ENCODE measurements around the gene PDE4C.
"Not testable (repeated sequence)": the region's sequence is repeated elsewhere in the genome, so short reads cannot be mapped to it uniquely, and the experiment has no call there.

PDE4C gene

DNA sequence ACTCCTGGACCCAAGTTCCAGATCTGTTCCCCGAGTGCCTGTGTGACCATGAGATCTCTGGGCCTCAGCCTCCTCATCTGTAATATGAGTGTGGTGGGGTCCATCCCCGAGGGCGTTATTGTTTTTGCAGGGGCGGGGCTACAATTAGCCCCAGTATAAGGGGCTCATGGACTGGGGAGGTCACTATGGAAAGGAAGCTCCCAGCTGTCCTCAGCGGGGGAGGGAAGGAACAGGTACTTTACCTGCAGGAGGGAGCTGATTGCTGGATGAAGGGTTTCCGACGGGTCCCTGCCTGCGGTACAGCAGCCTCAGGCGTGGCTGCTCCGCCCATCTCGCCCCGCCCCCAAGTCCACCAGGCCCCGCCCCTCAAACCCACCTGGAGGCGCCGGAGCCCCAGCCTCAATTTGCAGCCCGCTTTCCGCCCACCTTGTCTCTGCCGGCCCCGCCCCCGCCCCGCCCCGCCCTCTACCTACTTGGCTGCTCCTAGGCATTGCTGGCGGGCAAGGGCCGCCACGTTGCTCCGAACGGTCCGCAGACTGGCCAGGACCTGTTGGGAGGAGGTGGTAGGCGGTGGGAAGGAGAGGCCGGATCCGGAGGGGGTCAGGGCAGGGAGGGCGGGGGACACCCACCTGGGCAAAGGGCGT, 5.5 kb downstream of the PDE4C start:
- no peak for DNase-seq

DNA sequence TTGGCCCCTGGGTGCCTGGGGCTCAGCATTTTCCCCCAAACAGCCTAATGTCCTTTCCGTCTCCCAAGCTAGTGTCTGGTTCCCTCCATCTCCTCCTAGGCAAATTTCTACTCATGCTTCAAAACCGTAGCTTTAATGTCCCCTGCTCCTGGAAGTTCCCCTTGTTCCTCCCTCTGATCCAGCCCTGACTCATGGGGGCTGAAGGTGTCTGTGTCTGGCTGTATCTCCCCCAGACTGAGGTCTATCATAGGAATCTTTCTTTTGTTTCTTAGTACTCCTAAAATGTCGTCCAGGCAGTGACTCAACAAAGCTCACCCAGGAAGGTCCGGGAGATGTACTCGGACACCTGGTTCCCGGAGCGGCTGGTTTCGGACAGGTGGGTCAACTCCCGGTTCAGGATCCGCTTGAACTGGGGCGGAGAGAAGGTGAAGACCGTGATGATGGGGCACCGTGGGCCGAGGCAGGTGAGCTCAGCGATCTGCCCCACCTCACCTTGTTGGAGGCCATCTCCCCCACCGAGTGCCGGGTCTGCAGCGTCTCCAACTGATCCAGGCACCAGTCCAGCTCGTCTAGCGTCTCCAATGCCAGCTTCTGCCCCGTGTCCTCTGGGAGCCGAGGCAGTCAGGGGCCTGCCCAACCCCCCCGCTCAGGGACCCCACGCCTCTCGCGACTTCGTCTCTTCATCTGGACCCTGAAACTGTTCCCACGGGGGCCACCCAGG, 6.2 kb downstream of the PDE4C start:
- DNase-seq = no peak

DNA sequence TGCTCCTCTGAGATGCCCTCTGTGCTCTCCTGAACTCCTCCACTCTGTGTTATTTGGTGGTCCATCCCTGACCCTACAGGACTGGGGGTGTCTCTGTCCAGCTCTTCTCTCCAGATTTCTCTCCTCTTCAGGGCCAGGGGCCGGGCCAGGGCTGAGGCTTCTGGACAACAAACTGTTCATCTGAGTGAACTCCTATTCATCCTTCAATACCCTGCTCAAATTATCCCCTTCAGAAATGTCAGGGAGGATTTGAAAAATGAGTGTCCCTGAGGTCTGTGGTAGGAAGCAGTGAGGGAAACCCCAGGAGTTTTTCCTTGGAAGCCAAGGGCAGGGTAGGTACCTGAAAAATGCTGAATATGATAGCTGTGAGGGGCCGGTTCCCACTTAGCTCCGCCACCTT, 7.6 kb downstream of the PDE4C start:
- no peak for DNase-seq

DNA sequence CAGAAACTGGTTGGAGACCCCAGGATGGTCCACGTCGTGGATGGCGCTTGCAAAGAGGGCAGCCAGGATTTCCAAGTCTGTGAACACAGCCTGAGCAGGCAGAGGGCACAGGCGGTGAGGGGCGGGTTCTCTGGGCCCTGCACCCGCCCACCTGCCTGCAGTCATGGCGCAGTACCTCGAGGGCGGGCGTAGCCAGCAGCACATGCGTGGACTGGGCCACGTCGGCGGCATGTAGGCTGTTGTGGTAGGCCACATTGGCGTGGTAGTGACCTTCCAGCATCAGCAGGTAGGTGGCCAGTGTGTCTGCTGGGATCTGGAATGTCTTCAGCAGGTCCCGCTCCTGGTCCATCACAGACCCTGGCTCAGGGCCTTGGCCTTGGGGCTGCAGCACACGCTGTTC, 8.1 kb downstream of the PDE4C start:
- DNase-seq = no peak

DNA sequence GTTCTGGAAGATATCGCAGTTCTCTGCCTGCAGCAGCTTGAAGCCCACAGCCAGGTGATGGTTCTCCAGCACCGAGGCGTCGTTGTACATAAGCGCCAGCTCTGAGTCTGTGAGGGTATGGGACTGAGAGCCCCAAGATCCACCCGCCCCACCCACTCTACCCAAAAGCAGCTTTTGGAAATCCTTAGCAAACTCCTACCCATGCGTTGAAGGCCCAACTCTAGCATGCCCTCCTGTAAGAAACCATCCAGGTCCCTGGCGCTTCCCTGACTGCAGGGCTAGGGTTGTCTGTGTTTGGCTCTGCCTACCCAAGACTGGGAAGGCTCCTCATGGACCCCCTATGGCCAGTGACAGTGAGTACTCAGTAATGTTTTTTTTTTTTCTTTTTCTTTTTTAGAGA, 9.4 kb downstream of the PDE4C start:
- no peak for DNase-seq

DNA sequence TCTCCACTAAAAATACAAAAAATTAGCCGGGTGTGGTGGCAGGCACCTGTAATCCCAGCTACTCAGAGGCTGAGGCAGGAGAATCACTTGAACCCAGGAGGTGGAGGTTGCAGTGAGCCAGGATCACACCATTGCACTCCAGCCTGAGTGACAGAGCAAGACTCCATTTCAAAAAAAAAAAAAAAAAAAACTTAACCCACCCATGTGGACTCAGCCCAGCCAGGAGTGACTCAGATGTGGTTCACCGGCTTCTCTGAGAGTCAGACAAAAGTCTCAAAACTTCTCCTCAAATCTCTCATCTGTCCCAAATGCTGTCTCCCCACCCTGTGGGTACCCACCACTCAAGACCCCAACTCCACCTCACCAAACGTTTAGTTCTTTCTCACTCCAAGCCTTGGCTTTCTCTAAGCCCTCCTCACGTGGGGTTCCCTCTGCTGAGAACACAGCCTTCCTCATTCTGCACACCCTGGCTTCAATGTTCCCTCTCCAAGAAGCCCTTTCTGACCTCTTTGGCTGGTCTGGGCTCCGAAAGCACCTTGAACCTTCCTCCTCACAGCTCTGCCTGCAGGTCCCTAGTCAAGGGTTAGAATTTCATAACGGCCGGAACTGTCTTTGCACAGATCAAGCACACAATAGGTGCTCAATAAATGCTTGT, 11.3 kb downstream of the PDE4C start:
- DNase-seq = no peak

DNA sequence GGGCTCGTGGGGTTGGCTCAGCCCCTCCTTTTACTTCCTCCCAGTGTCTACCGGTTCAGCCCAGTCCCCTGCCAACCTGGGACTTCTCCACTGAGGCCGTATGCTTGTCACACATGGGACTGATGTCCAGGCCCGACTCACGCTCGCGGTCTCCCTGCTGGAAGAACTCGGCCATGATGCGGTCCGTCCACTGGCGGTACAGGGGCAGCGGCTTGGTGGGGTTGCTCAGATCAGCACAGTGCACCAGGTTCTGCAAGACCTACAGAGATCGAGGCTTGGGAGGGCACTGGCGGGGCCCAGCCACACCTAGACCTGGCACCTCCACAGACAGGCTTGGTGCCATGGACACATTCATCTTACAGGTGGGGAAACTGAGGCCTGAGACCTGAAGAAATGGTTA, 14.6 kb downstream of the PDE4C start:
- no peak for DNase-seq

DNA sequence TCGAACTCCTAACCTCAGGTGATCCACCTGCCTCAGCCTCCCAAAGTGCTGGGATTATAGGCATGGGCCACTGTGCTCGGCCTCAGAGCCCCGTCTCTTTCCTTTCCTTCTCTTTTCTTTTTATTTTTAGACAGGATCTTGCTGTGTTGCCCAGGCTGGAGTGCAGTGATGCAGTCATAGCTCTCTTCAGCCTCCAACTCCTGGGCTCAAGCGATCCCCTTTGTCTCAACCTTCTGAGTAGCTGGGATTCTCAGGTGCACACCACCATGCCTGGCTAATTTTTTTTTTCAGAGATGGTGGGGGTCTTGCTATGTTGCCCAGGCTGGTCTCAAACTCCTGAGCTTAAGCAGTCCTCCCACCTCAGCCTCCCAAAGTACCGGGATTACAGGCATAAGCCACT, 16.3 kb downstream of the PDE4C start:
- not testable (repeated sequence) for DNase-seq

DNA sequence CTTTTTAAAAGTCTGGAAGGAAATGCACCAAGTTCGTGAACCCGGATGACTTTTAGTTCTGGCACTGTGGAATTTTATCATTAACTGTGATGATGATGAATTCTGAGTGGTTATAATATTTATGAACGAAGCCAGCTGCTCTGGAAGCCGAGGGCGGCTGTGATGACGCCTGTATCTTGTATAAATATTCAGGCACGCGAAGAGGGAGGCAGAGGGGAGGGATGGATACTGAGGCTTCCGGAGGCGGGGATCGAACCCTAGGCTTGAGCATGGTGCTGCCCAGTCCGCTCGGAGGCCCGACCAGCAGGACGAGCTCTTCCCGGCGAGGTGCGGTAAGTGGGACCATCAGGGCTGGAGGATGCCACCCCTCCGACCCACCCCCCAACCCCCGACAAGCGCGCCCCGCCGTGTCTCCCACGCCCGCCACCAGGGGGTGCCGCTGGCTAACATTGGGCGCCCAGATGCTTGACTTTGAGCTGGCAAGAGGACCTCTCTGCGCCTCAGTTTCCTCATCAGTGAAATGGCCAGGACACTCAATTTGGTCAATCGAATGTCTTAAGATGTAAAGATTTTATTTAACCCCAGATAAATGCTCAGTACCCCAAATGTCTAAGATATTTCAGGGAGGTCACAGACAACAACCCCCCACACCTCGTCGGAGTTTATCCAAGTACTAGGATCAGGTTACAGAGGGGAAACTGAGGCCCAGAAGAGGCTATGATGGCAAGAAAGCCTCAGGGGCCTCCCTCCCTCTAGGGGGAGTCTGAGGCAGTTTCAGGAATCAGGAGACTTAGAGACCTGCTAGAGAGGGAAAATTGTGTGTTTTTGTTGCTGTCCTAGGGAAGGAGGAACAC, 17.9 kb downstream of the PDE4C start:
- no peak for DNase-seq

DNA sequence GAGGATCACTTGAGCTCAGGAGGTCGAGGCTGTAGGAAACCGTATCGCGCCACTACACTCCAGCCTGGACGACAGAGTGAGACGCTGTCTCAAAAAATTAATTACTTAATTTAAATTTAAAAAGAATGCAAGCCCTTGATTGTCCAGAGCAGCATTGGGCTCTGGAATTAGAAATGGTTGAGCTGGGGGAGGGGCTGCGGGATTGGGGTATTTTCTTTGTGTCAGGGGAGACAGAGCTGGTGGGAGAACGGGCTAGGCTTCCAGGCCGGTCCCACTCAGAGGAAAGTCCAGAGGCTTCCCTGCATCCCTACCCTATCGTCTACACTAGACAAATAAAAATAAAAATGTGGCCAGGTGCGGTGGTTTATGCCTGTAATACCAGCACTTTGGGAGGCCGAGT, 20.2 kb downstream of the PDE4C start:
- DNase-seq = no peak

DNA sequence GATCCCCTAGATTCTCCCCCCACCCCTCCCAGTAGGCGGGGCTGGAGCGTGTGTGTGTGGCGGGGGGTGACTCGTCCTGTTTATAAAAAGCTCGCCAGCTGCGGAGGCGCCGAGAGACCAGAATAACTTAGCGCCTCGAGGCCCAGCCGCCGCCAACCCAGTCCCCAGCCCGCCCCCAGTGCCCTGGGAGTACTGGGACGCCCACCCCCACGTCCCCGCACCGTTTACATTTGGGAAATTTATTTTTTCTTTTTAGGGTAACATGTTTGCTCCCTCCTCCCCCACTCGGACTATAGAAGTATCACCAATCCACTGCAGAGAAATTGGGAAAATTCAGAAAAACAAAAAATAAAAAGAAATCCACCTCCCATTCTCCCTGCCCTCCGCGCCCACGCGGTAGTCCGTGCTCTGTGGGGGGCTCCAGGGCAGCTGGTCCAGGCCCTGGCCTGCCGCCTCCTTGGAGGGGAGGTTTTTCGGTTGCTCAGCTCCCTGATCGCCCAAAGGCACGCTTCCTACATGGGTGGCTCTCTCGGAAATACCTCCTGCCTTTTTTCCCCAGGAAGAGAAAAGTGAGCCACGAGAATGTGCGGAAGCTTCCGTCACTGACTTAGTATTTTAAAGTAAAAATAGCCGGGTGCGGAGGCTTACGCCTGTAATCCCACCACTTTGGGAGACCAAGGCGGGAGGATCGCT, 20.9 kb downstream of the PDE4C start:
- peak; percentile 51 to 61 for DNase-seq

DNA sequence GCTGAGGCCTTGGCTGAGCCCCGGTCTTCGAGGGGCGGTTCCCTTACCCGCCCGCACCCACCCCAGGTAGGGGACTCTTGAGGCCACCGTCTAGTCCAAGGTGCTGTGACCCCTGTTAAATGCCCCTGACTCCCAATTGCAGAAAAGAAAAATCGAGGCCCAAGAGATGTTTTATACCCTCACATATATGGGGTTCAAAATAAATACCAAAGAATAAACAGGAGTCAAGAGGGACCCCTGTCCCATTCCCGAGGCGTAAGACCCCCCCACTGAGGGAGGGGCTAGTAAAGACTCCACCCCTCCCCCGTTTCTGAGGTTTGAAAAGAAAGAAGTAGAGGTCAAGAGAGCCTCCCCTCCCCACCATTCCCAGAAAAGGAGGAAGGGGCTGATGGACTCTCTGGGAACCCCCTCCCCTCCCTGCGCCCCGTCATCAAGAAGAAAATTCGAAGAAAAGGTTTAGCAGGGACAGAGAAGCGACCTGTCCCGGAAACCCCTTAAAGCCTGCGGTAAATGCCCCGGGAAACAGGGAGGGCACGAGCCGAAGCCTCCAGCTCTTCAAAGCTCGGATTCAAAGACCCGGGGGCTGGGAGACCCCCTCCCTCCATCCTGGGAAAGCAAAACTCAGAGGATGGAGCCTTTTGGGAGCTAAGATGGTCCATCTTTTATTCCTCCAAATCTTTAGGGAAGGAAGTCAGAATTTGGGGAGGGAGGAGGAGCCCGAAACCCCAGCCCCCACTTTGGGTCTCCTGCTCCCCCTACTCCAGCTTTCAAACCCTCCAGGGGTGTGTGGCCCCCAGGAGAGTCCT, 21.6 kb downstream of the PDE4C start:
- DNase-seq = peak; percentile 61 to 65

DNA sequence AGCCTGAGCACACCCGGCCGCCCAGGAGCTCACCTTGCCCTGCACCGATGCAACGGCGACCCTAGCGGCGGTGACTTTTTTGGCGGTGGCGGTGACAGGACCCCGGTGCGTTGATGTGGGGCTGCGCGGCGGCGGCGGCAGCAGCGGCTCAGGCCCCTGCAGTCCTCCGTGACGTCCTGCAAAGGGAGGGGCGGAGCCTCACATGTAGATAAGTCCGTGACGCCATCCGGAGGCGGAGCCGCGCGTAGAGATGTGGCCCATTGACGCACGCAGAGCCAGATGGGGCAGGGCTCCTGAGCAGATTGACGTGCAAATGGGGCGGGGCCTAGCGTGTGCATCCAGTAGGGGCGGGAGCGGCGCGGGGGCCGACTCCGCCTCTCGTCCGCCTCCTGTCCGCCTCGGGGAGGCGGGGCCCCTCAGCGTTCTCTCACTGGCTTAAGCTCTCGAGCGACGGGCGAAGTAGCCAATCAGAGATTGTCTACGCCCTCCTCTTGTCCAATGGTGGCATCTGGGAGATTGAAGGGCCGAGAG, 22.3 kb downstream of the PDE4C start, which contains the start of gene RAB3A:
RAB3A (minus strand) TSS at position 180 of the 531 bp plus-strand sequence. CDS start 1,302 bp downstream, outside the sequence.
- peak; percentile 100 for DNase-seq

DNA sequence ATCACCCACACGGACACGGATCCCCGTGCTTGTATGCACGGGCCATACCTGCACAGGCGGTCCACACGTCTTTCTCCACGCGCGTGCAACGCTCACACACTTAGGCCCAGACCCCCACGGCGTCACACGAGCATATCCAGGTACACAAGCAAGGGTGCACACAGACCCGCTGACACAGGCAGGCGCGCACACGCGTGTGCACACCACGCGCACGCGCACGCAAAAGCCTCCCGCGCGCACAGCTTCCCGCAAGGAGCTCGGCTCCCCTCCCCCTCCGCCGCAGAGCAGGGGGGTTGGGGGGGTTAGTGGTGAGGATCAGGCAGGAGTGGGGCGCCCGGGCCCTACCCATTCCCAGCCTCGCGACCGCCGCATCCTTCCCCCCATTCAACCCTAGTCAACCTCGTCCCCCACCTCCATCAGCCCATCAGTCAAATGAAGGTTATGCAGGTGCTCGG, 22.8 kb downstream of the PDE4C start:
- DNase-seq = peak in 1 of 2 donors; percentile 43

DNA sequence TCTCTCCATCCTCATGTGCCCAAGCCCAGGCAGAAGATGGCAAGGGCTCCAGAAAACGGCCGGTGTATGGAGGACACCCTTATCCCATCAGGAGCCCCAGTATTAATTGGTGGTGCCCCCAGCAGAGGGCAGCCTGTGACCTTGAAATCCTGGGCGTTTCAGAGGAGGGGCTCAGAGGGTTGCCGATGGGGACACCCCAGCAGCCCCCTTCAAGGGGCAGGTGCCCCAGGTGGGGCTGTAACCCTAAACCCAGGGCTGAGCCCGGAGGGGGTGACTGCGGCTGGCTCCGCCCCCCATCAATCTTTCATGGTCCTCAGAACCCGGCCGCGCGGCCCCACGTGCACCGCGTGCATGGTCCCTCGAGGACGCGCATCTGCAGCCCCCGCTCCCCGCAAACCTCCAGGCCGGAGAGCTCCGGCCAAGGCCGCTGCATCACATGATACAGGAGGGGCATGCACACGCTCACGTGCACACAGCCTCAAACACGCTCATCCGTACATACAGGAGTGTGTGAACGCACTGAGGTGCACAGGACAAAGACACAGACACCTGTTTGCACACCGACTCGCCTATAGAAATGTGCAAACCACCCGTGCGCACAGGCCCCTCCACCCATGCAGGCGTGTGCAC, 23.3 kb downstream of the PDE4C start:
- peak in 1 of 2 donors; percentile 51 for DNase-seq

DNA sequence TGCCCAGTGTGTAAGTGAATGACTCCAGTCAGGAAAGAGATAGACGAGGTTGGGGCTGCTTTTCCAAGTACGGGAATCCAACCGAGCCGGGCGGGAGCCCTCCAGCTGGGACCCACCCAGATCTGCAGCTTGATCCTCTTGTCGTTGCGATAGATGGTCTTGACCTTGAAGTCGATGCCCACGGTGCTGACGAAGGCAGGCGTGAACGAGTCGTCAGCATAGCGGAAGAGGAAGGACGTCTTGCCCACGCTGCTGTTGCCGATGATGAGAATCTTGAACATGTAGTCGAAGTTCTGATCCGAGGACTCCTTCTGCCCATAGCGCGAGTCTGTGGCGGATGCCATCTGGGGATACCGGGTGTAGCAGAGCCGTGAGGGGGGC, 23.9 kb downstream of the PDE4C start:
- DNase-seq = no peak

DNA sequence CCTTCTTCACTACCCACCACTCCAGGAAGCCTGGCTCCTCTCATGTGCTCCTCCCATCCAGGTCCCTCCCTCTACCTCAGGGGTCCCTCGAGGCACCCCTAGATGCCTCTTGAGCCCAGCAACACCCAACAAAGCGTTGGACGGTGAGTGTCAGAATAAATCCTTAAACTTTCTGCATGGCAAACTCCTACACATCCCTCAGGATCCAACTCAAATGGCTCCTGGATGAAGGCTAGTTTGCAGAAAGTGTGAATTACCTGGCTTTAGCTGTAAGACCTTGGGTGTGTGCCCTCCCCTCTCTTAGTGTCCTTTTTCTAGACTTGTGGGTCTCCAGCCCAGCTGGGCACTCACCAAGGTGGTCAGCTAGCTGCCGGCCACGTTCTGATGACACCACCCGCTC, 27.9 kb downstream of the PDE4C start:
- no peak for DNase-seq

DNA sequence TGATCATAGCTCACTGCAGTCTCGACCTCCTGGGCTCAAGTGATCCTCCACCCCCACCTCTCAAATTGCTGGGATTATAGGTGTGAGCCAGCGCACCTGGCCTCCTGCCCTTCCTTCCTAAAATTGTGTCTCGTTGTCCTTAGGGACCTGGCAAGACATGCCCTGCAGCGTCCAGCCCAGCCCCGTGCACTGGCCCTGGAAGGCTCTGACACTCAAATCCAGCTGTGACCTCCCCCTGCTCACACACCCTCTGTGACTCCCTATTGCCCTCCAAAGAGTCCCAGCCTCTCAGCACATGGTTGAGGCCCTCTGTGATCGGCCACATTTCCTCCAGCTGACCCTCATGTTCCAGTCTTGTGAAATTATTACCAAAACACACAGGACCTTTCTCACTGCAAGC, 28.3 kb downstream of the PDE4C start:
- no peak for DNase-seq

DNA sequence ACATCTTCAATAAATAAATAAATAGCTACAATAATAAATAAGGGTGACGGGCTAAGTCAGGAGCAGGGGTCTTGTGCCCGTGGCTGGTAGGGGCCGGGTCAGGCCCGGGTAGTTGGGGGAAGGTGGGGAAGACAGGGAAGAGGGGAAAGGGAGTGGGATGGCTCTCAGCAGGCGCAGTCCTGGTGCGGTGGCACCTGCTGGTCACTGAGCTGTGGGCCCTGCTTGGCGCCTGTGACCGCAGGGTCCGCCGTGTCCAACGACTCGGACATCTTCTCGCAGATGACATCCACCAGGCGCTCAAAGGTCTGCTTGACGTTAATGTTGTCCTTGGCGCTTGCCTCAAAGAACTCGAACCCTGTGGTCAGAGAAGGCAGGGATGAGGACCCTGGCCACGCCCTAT, 28.9 kb downstream of the PDE4C start:
- DNase-seq = no peak

DNA sequence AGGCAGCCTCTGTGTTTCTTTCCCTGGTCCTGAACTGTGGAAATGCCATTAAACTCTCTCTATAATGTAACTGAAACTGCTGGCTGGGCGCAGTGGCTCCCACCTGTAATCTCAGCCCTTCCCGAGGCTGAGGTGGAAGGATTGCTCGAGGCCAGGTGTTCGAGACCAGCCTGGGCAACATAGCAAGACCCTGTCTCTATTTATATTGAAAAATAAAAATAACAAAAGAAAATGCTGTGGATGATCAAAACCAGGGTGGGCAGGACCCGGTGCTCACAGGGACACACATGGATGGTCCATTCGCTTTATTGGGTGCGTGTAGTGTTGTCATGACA, 29.8 kb downstream of the PDE4C start:
- no peak for DNase-seq

All from hippocampal formation (tissue), 2 donors.